Measurements from ENCODE around the gene FILIP1. TPM values are rescaled to one million over a fixed set of nuclear protein-coding genes. Genes with fewer than 3 reads are reported as not detected.

The FILIP1 gene
- total and polyA plus RNA-seq, 8 donors: 14.4 to 45.2 (median 32.5) TPM

DNA sequence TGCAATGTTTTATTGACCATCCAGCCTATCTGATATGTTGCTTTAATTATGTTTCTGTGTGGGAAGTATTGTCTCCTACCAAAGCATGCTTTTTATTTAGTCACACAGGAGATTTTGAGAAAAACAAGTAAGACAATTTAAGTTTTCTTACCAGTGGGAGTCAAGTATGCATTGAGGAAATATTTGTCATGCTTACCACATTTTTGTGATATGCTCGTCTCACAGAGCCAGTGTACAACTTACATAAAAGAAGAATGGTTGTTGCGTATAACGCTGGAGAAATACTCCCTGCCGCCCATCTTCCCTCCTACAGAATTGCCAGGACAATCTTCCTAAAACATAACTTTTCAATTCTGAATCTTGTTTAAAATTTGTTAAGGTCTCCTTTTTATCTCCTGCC, 37.1 kb upstream of the FILIP1 start:
- no peaks in the 10 kb centered on the region for H3K4me1 ChIP-seq
- intact Hi-C loops (cut with DNase I): no loop called here
- no peaks in the 10 kb centered on the region for H3K36me3 ChIP-seq
- no peaks in the 10 kb centered on the region for H3K27me3 ChIP-seq
- H3K27ac ChIP-seq: no peak overlapping the region
- H3K4me3 ChIP-seq: no peak overlapping the region
- no peaks in the 10 kb centered on the region for H3K9me3 ChIP-seq
- TF ChIP-seq, protein P1, sequence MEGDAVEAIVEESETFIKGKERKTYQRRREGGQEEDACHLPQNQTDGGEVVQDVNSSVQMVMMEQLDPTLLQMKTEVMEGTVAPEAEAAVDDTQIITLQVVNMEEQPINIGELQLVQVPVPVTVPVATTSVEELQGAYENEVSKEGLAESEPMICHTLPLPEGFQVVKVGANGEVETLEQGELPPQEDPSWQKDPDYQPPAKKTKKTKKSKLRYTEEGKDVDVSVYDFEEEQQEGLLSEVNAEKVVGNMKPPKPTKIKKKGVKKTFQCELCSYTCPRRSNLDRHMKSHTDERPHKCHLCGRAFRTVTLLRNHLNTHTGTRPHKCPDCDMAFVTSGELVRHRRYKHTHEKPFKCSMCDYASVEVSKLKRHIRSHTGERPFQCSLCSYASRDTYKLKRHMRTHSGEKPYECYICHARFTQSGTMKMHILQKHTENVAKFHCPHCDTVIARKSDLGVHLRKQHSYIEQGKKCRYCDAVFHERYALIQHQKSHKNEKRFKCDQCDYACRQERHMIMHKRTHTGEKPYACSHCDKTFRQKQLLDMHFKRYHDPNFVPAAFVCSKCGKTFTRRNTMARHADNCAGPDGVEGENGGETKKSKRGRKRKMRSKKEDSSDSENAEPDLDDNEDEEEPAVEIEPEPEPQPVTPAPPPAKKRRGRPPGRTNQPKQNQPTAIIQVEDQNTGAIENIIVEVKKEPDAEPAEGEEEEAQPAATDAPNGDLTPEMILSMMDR (IDR thresholded peaks at IDR 0.05): no peak
- ATAC-seq (no peak), DNase-seq (no peak)

DNA sequence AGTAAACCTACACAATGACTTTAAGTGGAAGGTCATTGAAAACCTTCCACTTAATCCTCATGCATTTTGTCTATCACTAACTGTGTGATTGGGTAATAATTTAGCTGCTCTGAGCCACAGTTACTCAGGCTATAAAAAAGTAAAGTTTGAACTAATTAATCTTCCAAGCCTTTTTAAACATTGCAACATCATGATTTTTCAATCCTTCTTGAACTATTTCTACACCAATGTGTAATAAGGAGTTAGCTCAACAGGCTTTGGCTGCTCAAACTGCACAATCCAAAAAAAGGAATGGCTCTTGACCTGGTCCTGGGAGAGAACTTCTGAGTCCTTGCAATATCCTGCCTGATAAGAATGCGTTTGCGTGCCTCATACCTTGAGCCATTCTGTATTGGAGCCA, 34.8 kb upstream of the FILIP1 start:
- peak; percentile 77 for ATAC-seq
- peaks cover 0 to 5% of the 10 kb centered on the region in 2 donors for H3K4me1 ChIP-seq
- intact Hi-C loops (cut with DNase I): loop anchor here in 1 of 2 donors (5.0 kb wide), 1 partner anchor 231 kb away; no protein-coding TSS in a partner anchor

DNA sequence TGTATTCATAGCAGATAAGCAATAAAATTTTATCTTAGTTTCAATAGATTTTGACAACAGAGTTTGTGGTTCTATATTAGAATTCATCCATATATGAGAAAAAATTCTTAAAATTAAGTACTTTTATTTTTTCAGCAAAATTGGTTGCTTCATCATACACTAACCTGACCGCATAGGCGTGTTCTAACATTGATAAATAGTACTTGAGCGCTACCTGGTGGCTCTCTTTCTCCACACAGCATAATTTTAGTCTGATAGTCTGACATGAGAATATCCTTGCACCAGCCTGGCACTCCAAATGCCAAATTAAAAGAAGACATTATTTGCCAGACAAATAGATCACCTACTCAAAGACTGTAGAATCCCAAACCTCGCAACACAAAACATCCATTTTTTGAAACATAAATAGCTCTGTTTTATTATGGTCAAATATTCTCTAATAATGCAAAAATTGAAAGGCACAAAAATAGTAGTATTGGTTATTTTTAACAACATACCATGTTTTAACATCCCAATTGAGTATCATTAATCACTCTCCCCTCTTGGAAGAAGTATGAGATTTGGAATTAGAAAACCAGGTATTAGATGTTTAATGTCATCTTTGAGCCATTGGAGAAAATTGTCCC, 33.0 kb upstream of the FILIP1 start:
- intact Hi-C loops (cut with DNase I): loop anchor here in 1 of 2 donors (5.0 kb wide), 1 partner anchor 229 kb away; no protein-coding TSS in a partner anchor
- Histone ChIP-seq H3K36me3 (no peaks in the 10 kb centered on the region), H3K27ac (no peak overlapping the region), H3K9me3 (no peaks in the 10 kb centered on the region), H3K27me3 (no peaks in the 10 kb centered on the region), H3K4me1 (peaks cover 0 to 5% of the 10 kb centered on the region in 2 donors), H3K4me3 (no peak overlapping the region)
- ATAC-seq (peak; percentile 78), DNase-seq (peak in 2 of 4 donors; percentile 55 to 78)
- TF ChIP-seq, protein P1 (IDR thresholded peaks at IDR 0.05): peak; percentile 48 to 52

More for the DNA sequence above, 34.8 kb upstream of the FILIP1 start:
- peak overlapping the region in 1 of 2 donors; percentile 19 for H3K27ac ChIP-seq
- H3K4me3 ChIP-seq: no peak overlapping the region
- DNase-seq: peak in 1 of 4 donors; percentile 47
- H3K9me3 ChIP-seq: no peaks in the 10 kb centered on the region
- no peaks in the 10 kb centered on the region for H3K36me3 ChIP-seq
- TF ChIP-seq, protein P1 (IDR thresholded peaks at IDR 0.05): no peak
- no peaks in the 10 kb centered on the region for H3K27me3 ChIP-seq

DNA sequence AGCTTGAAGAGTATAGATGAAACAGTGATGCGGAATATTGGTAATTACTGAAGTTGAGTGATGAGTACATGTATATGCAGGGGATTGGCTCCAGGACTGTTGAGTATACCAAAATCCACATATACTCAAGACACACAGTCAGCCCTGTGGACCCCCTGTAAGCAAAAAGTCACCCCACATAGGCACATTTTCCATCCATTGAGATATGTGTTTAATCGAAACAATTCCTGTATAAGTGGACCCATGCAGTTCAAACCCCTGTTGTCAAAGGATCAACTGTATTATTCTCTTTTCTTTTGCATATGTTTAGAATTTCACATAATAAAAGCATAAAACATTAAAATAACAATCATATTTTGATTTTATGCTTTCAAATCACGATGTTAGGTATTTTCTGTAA, 32.1 kb upstream of the FILIP1 start:
- Histone ChIP-seq H3K27ac (no peak overlapping the region), H3K4me3 (no peak overlapping the region), H3K9me3 (no peaks in the 10 kb centered on the region), H3K36me3 (no peaks in the 10 kb centered on the region), H3K27me3 (no peaks in the 10 kb centered on the region), H3K4me1 (peaks cover 0 to 5% of the 10 kb centered on the region in 2 donors)
- intact Hi-C loops (cut with DNase I): loop anchor here in 1 of 2 donors (5.0 kb wide), 1 partner anchor 228 kb away; no protein-coding TSS in a partner anchor
- no peak for DNase-seq
- no peak for ATAC-seq
- TF ChIP-seq, protein P1 (IDR thresholded peaks at IDR 0.05): no peak

DNA sequence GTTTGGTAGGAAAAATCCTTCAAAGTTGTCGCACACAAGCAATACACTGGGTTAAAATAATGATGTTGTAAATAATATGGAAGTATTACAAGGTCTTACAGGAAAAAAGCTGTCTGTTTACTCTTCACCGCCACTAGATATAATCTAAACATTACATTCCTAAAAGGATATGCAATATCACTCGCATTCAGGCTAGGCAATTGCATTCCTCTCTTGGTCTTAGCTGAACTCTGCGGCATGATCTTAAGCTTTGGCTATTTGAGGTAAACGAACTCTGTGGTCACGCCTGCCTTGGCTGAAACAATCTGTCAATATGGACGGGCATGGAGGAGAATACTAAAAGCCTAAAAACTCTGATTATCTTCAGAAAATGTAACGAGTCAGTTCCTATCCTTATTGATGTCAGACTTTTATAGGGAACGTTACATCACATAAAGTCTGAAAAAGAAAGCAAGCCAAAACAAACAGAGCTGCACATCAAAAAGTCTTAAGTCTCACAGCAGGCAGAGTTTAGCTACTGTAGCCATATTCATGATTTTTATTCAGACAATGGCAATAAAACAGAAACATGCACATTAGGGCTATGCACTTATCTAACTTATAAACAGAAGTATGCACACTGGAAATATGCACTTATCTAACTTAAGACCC, 30.8 kb upstream of the FILIP1 start:
- no peaks in the 10 kb centered on the region for H3K27me3 ChIP-seq
- H3K27ac ChIP-seq: peak overlapping the region in 1 of 2 donors; percentile 19
- intact Hi-C loops (cut with DNase I): no loop called here
- peaks cover 0 to 5% of the 10 kb centered on the region in 2 donors for H3K4me1 ChIP-seq
- H3K4me3 ChIP-seq: no peak overlapping the region
- H3K9me3 ChIP-seq: no peaks in the 10 kb centered on the region
- peak in 2 of 4 donors; percentile 53 to 56 for DNase-seq
- H3K36me3 ChIP-seq: no peaks in the 10 kb centered on the region
- ATAC-seq: peak; percentile 74
- TF ChIP-seq, protein P1 (IDR thresholded peaks at IDR 0.05): no peak

All from left lung (tissue), 10 donors.